SK-N-SH (cell line): Measurements from ENCODE around the gene TBC1D2B. TPM values are rescaled to one million over a fixed set of nuclear protein-coding genes. Genes with fewer than 3 reads are reported as not detected.

Experiments
- CTCF ChIA-PET: fragments of 300-600, 350-600 bp; formaldehyde crosslinking; extraction: SDS; loops from one replicate; lab custom pipeline; 2021; lab: Yijun Ruan, JAX
- POLR2A ChIA-PET: fragments of 350-600 bp; sonication (Branson Sonifier 250); formaldehyde crosslinking; extraction: SDS; loops from one replicate; lab custom pipeline; 2020; ENCODE audit warnings: antibody characterized with exemption, inconsistent platforms; lab: Yijun Ruan, JAX
- DNase-seq: peaks from one replicate; pipeline ENCODE4 v3.0.0; 2012
- H2AFZ ChIP-seq: fragments of 200-600 bp; sonication (generic); 2 replicates; pipeline ENCODE4 v1.8.1; 2016; ENCODE audit warnings: antibody characterized with exemption, mild to moderate bottlenecking, low read depth
- H3F3A ChIP-seq: fragments of 200-600 bp; sonication (generic); replicated peaks from 2 replicates; pipeline ENCODE3; 2016; ENCODE audit warnings: antibody characterized with exemption, mild to moderate bottlenecking; ENCODE audit not compliant: insufficient read depth
- H3K27ac ChIP-seq, 2 experiments: fragments of 200-500 bp in 1 of 2; fragments of 200-600 bp in 1 of 2; sonication (Bioruptor generic) in 1 of 2; sonication (generic), shearing (Covaris generic) in 1 of 2; 2 replicates each; pipeline versions ENCODE4 v1.5.1 to v1.6.1; 2014 to 2016; ENCODE audit warnings: low read depth in 2 of 2, inconsistent platforms in 1 of 2, low read length in 1 of 2, mild to moderate bottlenecking in 1 of 2, mixed read lengths in 1 of 2
- H3K27me3 ChIP-seq: fragments of 200-600 bp; sonication (generic), shearing (Covaris generic); 2 replicates; pipeline ENCODE4 v1.6.1; 2016; ENCODE audit warnings: mixed run types; ENCODE audit not compliant: insufficient read depth
- H3K36me3 ChIP-seq, 2 experiments: fragments of 200-500 bp in 1 of 2; fragments of 200-600 bp in 1 of 2; sonication (Bioruptor generic) in 1 of 2; sonication (generic) in 1 of 2; replicated peaks in 1 of 2; 2 replicates each; pipeline versions ENCODE3 to v1.5.1; 2014 to 2016; ENCODE audit warnings: low read length in 1 of 2, mild to moderate bottlenecking in 1 of 2; ENCODE audit not compliant: insufficient read depth in 2 of 2, control insufficient read depth in 1 of 2
- H3K4me1 ChIP-seq, 2 experiments: fragments of 200-500 bp in 1 of 2; fragments of 200-600 bp in 1 of 2; sonication (Bioruptor generic) in 1 of 2; sonication (generic), shearing (Covaris generic) in 1 of 2; 2 replicates each; pipeline versions ENCODE4 v1.5.1 to v1.6.1; 2014 to 2016; ENCODE audit warnings: low read depth in 1 of 2, low read length in 1 of 2, mixed run types in 1 of 2; ENCODE audit not compliant: insufficient read depth in 2 of 2, control insufficient read depth in 1 of 2
- H3K4me2 ChIP-seq: fragments of 200-600 bp; sonication (generic), shearing (Covaris generic); 2 replicates; pipeline ENCODE4 v1.6.1; 2017; ENCODE audit warnings: mixed run types
- H3K4me3 ChIP-seq, 2 experiments: fragments of 200-500 bp in 1 of 2; fragments of 200-600 bp in 1 of 2; sonication (Bioruptor generic) in 1 of 2; sonication (generic), shearing (Covaris generic) in 1 of 2; 2 replicates each; pipeline versions ENCODE4 v1.5.1 to v1.8.1; 2014 to 2016; ENCODE audit warnings: low read depth in 2 of 2, inconsistent platforms in 1 of 2, low read length in 1 of 2, mild to moderate bottlenecking in 1 of 2, mixed read lengths in 1 of 2, moderate library complexity in 1 of 2
- H3K79me2 ChIP-seq: fragments of 200-600 bp; sonication (generic); 2 replicates; pipeline ENCODE4 v1.8.1; 2017; ENCODE audit warnings: mild to moderate bottlenecking; ENCODE audit not compliant: insufficient read depth
- H3K9ac ChIP-seq: fragments of 200-600 bp; sonication (generic); 2 replicates; pipeline ENCODE4 v1.6.1; 2017; ENCODE audit warnings: mixed run types
- H3K9me2 ChIP-seq: fragments of 200-600 bp; sonication (generic); 2 replicates; pipeline ENCODE4 v1.6.1; 2017; ENCODE audit warnings: mixed run types
- H3K9me3 ChIP-seq: fragments of 200-600 bp; sonication (generic); 2 replicates; pipeline ENCODE4 v1.6.1; 2017; ENCODE audit warnings: mixed run types, mild to moderate bottlenecking, moderate library complexity
- H4K20me1 ChIP-seq: fragments of 200-600 bp; sonication (generic); 2 replicates; pipeline ENCODE4 v1.6.1; 2017; ENCODE audit warnings: mild to moderate bottlenecking, mixed run types; ENCODE audit not compliant: insufficient read depth
- CHD2 ChIP-seq: fragments of 150-350 bp; IDR thresholded peaks from 2 replicates; pipeline ENCODE4 v1.6.1; 2018; ENCODE audit warnings: low read length; ENCODE audit not compliant: partially characterized antibody
- ELF1 ChIP-seq: IDR thresholded peaks from 2 replicates; pipeline ENCODE4 v1.4.0; 2012
- EP300 ChIP-seq, 2 experiments: IDR thresholded peaks; 2 replicates each; pipeline versions ENCODE4 v1.4.0 to v1.6.1; 2012; ENCODE audit warnings: borderline replicate concordance in 1 of 2, low read depth in 1 of 2, low read length in 1 of 2
- EZH2phosphoT487 ChIP-seq: fragments of 200-600 bp; sonication (generic); IDR thresholded peaks from 2 replicates; pipeline ENCODE4 v1.6.1; 2017; ENCODE audit warnings: low read depth, mixed run types, mild to moderate bottlenecking, antibody characterized with exemption, moderate library complexity, borderline replicate concordance
- FOSL2 ChIP-seq: IDR thresholded peaks from 2 replicates; pipeline ENCODE4 v1.4.0; 2012; ENCODE audit warnings: low read depth, mild to moderate bottlenecking, moderate library complexity, borderline replicate concordance
- FOXJ3 ChIP-seq: sonication (generic); formaldehyde crosslinking; IDR thresholded peaks from 2 replicates; pipeline ENCODE4 v1.5.1; 2020; ENCODE audit warnings: mild to moderate bottlenecking, missing genetic modification reagents
- FOXM1 ChIP-seq: IDR thresholded peaks from 2 replicates; pipeline ENCODE4 v1.4.0; 2012; ENCODE audit warnings: low read depth, mild to moderate bottlenecking
- MEF2A ChIP-seq: IDR thresholded peaks from 2 replicates; pipeline ENCODE4 v1.4.0; 2012; ENCODE audit warnings: low read depth, borderline replicate concordance
- MXI1 ChIP-seq: IDR thresholded peaks from 2 replicates; pipeline ENCODE4 v1.6.1; 2012; ENCODE audit warnings: mild to moderate bottlenecking, low read depth, low read length, improper control_type of control experiment
- NFIC ChIP-seq: IDR thresholded peaks from 2 replicates; pipeline ENCODE4 v1.4.0; 2012; ENCODE audit warnings: borderline replicate concordance
- NRF1 ChIP-seq: IDR thresholded peaks from 2 replicates; pipeline ENCODE4 v1.6.1; 2012; ENCODE audit warnings: low read depth, mild to moderate bottlenecking, low read length
- POLR2AphosphoS5 ChIP-seq: IDR thresholded peaks from 2 replicates; pipeline ENCODE4 v1.6.1; 2012; ENCODE audit warnings: low read depth, low read length
- RAD21 ChIP-seq: IDR thresholded peaks from 2 replicates; pipeline ENCODE4 v1.6.1; 2012; ENCODE audit warnings: mild to moderate bottlenecking, low read length
- RCOR1 ChIP-seq: fragments of 150-350 bp; IDR thresholded peaks from 2 replicates; pipeline ENCODE4 v1.6.1; 2017; ENCODE audit warnings: antibody characterized with exemption, low read length
- RFX5 ChIP-seq: IDR thresholded peaks from 2 replicates; pipeline ENCODE4 v1.6.1; 2012; ENCODE audit warnings: mild to moderate bottlenecking, improper control_type of control experiment, low read length
- RXRA ChIP-seq: IDR thresholded peaks from 2 replicates; pipeline ENCODE4 v1.4.0; 2012; ENCODE audit warnings: low read depth, mild to moderate bottlenecking, borderline replicate concordance
- SIN3A ChIP-seq: IDR thresholded peaks from 2 replicates; pipeline ENCODE4 v1.6.1; 2012; ENCODE audit warnings: low read depth, mild to moderate bottlenecking, low read length, moderate library complexity, borderline replicate concordance
- TAF1 ChIP-seq: IDR thresholded peaks from 2 replicates; pipeline ENCODE4 v1.6.1; 2012; ENCODE audit warnings: low read depth, mild to moderate bottlenecking, low read length, moderate library complexity, borderline replicate concordance
- TCF12 ChIP-seq: IDR thresholded peaks from 2 replicates; pipeline ENCODE4 v1.4.0; 2012
- TEAD4 ChIP-seq: IDR thresholded peaks from 2 replicates; pipeline ENCODE4 v1.4.0; 2012; ENCODE audit warnings: mild to moderate bottlenecking, borderline replicate concordance; ENCODE audit not compliant: insufficient read depth
- YY1 ChIP-seq: IDR thresholded peaks from 2 replicates; pipeline ENCODE4 v1.4.0; 2012; ENCODE audit warnings: low read depth, mild to moderate bottlenecking
- WGBS: methylation state at CpG from one replicate; pipeline ENCODE4 v1.1.6; 2017; ENCODE audit warnings: low lambda C conversion rate; 5-methylcytosine and 5-hydroxymethylcytosine counted together
- polyA plus RNA-seq, 3 experiments: library from polyadenylated mRNA; depleted of rRNA; stranded (reverse); fragments of >200 nt; gene quantifications; 2 replicates each; pipeline ENCODE4 v1.2.3, GENCODE V29; 2012
- TF ChIP-seq, protein P1 (sequence below): IDR thresholded peaks from 2 replicates; pipeline ENCODE4 v1.4.0; 2012; ENCODE audit warnings: low read depth, borderline replicate concordance
- TF ChIP-seq, protein P2 (sequence below): IDR thresholded peaks from 2 replicates; pipeline ENCODE4 v1.4.0; 2012; ENCODE audit warnings: low read depth
- TF ChIP-seq, protein P3 (sequence below): IDR thresholded peaks from 2 replicates; pipeline ENCODE4 v1.4.0; 2012; ENCODE audit warnings: low read depth, borderline replicate concordance
- TF ChIP-seq, protein P4 (sequence below): fragments of 200-600 bp; sonication (generic); IDR thresholded peaks from 2 replicates; pipeline ENCODE4 v1.6.1; 2017; ENCODE audit warnings: antibody characterized with exemption, mild to moderate bottlenecking, moderate library complexity
- TF ChIP-seq, protein P5 (sequence below): IDR thresholded peaks from 2 replicates; pipeline ENCODE4; 2012
- TF ChIP-seq, protein P6 (sequence below): fragments of 150-350 bp; IDR thresholded peaks from 2 replicates; pipeline ENCODE4 v1.6.1; 2017; ENCODE audit warnings: antibody characterized with exemption, low read length, low read depth, borderline replicate concordance

The TBC1D2B gene
- polyA plus RNA-seq, 1 of the 3 experiments (the other 2 are of a cell fraction), result 19.0 TPM

DNA sequence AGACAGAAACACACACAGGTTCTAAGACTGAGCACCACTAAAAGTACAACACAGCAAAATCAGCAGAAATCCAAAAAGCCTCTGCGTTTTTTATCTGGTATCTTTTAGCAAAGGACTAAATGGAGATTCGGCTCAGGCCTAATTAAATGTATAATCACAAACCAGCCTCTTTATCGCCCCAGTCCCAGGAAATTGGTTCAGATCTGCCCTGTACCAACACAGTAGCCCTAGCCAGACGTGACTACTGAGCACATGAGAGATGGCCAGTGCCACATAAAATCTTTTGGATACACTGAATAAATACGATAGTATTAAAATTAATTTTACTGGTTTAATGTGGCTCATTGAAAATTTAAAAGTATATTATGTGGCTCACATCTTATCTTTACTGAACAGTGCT is 19.7 kb downstream of the TBC1D2B start:
- peak; percentile 67 for DNase-seq
- peaks cover 0 to 11% of the 10 kb centered on the region in 2 experiments for H3K36me3 ChIP-seq
- peaks cover 27 to 51% of the 10 kb centered on the region in 2 experiments; a peak in 3 of 4 replicates for H3K4me1 ChIP-seq
- peak overlapping the region; percentile 67 to 78 for H3K27ac ChIP-seq
- ChIA-PET CTCF (interaction anchor here (1.3 to 1.5 kb wide), 3 partner anchors 51 to 98 kb away, joined by 3 to 6 read pairs (median 4); no protein-coding TSS in a partner anchor), POLR2A (interaction anchor here (0.9 kb wide), 1 partner anchor 10 kb away, joined by 3 read pairs; no protein-coding TSS in a partner anchor)
- H3K9ac ChIP-seq, result no peak overlapping the region
- H3K4me3 ChIP-seq, result no peak overlapping the region
- H2AFZ ChIP-seq, result no peak overlapping the region
- peaks cover 6% of the 10 kb centered on the region for H3F3A ChIP-seq
- H3K79me2 ChIP-seq, result peaks cover 91% of the 10 kb centered on the region
- no peak overlapping the region for H3K4me2 ChIP-seq
- H3K9me3 ChIP-seq, result no peaks in the 10 kb centered on the region
- H3K27me3 ChIP-seq, result no peaks in the 10 kb centered on the region
- WGBS, result 88% methylated on average over 5 of the region's 5 CpGs
- H4K20me1 ChIP-seq, result peaks cover 8% of the 10 kb centered on the region; the same call in 1 of the 2 replicates
- no peaks in the 10 kb centered on the region for H3K9me2 ChIP-seq
- TF ChIP-seq RXRA (no peak), POLR2AphosphoS5 (no peak), FOSL2 (no peak), TEAD4 (no peak), FOXM1 (no peak), RCOR1 (peak; percentile 80), EZH2phosphoT487 (no peak), MEF2A (no peak), EP300 (IDR thresholded peaks at IDR 0.05; ENCODE audit: borderline replicate concordance in 1 of 2, low read depth in 1 of 2, low read length in 1 of 2) (peak in 1 of 2 experiments; percentile 69; a peak in 1 of 4 replicates), ELF1 (no peak), TCF12 (no peak), SIN3A (no peak), RFX5 (no peak), CHD2 (no peak), TAF1 (no peak), FOXJ3 (CRISPR knock-in tag) (peak; percentile 68; the same call in 1 of the 2 replicates), MXI1 (peak; percentile 50; the same call in 1 of the 2 replicates), YY1 (no peak), NRF1 (no peak), NFIC (no peak), RAD21 (peak; percentile 11; the same call in 1 of the 2 replicates)
- TF ChIP-seq, protein P1, sequence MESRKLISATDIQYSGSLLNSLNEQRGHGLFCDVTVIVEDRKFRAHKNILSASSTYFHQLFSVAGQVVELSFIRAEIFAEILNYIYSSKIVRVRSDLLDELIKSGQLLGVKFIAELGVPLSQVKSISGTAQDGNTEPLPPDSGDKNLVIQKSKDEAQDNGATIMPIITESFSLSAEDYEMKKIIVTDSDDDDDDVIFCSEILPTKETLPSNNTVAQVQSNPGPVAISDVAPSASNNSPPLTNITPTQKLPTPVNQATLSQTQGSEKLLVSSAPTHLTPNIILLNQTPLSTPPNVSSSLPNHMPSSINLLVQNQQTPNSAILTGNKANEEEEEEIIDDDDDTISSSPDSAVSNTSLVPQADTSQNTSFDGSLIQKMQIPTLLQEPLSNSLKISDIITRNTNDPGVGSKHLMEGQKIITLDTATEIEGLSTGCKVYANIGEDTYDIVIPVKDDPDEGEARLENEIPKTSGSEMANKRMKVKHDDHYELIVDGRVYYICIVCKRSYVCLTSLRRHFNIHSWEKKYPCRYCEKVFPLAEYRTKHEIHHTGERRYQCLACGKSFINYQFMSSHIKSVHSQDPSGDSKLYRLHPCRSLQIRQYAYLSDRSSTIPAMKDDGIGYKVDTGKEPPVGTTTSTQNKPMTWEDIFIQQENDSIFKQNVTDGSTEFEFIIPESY, result no peak
- TF ChIP-seq, protein P2, sequence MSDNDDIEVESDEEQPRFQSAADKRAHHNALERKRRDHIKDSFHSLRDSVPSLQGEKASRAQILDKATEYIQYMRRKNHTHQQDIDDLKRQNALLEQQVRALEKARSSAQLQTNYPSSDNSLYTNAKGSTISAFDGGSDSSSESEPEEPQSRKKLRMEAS, result no peak
- TF ChIP-seq, protein P3, sequence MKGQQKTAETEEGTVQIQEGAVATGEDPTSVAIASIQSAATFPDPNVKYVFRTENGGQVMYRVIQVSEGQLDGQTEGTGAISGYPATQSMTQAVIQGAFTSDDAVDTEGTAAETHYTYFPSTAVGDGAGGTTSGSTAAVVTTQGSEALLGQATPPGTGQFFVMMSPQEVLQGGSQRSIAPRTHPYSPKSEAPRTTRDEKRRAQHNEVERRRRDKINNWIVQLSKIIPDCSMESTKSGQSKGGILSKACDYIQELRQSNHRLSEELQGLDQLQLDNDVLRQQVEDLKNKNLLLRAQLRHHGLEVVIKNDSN, result no peak
- TF ChIP-seq, protein P4, sequence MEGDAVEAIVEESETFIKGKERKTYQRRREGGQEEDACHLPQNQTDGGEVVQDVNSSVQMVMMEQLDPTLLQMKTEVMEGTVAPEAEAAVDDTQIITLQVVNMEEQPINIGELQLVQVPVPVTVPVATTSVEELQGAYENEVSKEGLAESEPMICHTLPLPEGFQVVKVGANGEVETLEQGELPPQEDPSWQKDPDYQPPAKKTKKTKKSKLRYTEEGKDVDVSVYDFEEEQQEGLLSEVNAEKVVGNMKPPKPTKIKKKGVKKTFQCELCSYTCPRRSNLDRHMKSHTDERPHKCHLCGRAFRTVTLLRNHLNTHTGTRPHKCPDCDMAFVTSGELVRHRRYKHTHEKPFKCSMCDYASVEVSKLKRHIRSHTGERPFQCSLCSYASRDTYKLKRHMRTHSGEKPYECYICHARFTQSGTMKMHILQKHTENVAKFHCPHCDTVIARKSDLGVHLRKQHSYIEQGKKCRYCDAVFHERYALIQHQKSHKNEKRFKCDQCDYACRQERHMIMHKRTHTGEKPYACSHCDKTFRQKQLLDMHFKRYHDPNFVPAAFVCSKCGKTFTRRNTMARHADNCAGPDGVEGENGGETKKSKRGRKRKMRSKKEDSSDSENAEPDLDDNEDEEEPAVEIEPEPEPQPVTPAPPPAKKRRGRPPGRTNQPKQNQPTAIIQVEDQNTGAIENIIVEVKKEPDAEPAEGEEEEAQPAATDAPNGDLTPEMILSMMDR, result no peak
- TF ChIP-seq, protein P5, sequence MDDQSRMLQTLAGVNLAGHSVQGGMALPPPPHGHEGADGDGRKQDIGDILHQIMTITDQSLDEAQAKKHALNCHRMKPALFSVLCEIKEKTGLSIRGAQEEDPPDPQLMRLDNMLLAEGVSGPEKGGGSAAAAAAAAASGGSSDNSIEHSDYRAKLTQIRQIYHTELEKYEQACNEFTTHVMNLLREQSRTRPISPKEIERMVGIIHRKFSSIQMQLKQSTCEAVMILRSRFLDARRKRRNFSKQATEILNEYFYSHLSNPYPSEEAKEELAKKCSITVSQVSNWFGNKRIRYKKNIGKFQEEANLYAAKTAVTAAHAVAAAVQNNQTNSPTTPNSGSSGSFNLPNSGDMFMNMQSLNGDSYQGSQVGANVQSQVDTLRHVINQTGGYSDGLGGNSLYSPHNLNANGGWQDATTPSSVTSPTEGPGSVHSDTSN, result no peak
- TF ChIP-seq, protein P6, sequence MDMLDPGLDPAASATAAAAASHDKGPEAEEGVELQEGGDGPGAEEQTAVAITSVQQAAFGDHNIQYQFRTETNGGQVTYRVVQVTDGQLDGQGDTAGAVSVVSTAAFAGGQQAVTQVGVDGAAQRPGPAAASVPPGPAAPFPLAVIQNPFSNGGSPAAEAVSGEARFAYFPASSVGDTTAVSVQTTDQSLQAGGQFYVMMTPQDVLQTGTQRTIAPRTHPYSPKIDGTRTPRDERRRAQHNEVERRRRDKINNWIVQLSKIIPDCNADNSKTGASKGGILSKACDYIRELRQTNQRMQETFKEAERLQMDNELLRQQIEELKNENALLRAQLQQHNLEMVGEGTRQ, result no peak
